CD1c-positive myeloid dendritic cell (primary cell): ENCODE measurements around the gene OPRD1.
"Not testable (repeated sequence)": the region's sequence is repeated elsewhere in the genome, so short reads cannot be mapped to it uniquely, and the experiment has no call there.

Experiments
- DNase-seq: peaks from one replicate; pipeline ENCODE4 v3.0.0-alpha.2; 2016; ENCODE audit errors: extremely low spot score

OPRD1 gene

DNA sequence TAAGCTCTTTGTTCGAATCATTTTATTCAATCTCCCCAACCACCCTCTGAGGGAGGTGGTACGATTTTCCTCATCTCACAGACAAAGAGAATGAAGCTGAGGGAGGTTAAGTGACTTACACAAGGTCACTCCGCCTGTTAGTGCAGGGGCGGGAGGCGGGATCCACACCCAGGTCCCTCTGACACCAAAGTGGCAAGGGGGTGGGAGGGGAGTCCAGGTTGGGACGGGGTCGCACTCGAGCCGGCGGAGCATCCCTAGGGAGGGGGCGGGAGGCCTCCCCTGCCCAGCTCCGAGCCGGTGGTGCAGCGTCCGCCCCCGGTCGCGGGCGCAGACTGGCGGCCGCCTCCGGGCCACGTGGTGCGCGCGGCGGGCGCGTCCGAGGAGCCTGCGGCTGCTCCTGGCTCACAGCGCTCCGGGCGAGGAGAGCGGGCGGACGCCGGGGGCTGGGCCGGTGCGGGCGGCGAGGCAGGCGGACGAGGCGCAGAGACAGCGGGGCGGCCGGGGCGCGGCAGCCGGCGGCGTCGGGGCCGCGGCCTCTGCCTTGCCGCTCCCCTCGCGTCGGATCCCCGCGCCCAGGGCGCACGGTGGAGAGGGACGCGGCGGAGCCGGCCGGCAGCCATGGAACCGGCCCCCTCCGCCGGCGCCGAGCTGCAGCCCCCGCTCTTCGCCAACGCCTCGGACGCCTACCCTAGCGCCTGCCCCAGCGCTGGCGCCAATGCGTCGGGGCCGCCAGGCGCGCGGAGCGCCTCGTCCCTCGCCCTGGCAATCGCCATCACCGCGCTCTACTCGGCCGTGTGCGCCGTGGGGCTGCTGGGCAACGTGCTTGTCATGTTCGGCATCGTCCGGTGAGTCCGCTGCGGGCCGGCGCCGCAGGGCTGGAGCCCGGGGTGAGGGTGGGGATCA is at the start of gene OPRD1:
TSS of gene OPRD1 (plus strand) at position 405 of the 903 bp plus-strand sequence. CDS start at position 619, 214 bp downstream.
- DNase-seq, result no peak

DNA sequence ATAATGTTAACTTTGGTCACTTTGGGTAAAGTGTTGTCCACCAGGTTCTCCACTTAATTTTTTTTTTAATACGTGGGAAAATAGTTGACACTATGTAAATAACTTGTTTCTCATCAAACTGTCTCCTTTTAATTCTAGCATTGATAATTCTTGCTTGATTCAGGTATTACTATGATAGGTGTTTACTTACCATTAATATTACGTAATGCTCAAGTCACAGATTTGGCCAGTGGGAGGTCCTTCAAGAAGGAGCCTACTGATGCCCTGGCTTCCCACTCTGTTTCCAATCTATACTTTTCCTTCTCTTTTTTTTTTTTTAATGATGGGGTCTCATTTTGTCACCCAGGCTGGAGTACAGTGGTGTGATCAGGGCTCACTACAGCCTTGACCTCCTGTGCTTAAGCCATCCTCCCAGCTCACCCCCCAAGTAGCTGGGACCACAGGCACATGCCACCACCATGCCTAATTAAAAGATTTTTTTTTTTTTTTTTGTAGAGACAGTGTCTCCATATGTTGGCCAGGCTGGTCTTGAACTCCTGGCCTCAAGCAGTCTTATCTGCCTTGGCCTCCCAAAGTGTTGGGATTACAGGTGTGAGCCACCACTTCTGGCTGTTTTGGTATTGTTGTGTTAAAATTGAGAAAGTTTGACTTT is 45.3 kb upstream of the OPRD1 start:
- DNase-seq, result no peak

- DNase-seq, result no peak
These were observed 41.3 kb upstream of the OPRD1 start for GRCh38 chr1:28770601-28771165.

- not testable (repeated sequence) for DNase-seq
These were observed 40.0 kb upstream of the OPRD1 start for GRCh38 chr1:28771921-28772320.

DNA sequence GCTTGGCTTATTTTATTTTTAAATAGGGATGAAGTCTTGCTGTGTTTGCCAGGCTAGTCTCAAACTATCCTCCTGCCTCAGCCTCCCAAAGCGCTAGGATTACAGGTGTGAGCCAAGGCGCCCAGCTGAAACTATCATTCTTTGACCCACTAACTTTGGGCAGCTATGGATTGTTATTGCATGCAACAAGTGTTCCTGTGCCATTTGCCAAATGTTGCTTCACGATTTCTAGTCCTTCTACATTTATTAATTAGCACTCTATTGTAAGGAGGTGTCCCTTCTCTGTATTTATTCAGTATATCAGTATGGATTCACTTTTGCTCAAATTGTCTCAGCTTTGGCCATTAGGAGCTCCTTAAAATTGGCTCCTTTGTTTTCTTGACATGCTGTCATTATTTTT is 38.9 kb upstream of the OPRD1 start:
- no peak for DNase-seq

DNA sequence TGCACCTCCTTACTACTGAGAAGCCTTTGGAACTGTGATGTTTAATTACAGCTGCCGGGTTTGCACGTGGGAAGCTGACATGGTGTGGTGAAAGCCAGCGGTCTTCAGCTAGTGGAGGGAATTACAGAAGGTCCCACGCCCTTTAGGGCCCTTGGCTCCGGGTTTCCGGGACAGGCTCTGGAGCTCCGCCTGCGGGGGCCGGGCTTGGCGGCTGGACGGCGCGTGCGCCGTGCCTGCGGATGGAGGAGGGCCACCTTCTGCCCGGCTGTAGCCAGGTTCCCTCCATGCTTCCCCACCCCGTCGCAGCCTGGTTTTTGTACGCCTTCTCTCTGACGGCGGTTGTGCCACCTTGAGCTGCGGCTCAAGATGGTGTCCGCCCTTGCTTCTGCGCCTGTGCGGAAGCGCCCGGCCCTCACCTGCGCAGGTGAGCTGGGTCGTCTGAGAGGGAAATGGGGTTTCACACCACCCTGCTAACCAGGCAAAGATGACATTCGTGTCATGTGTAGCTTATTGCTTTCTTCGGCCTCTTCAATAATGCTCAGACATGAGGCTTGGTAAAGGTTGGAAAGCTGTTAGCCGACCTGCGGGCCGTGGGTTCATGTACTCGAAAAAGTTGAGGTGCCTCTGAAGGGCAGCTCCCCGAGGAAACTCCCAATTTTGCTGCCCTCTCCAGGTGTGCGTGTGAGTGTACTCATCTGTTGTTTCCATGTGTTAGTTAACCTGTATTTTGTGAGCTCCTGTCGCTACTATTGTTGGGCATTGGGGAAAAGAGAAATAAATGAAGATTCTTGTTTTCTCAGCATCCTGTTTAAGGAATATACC is 36.6 kb upstream of the OPRD1 start:
- peak; percentile 83 for DNase-seq

DNA sequence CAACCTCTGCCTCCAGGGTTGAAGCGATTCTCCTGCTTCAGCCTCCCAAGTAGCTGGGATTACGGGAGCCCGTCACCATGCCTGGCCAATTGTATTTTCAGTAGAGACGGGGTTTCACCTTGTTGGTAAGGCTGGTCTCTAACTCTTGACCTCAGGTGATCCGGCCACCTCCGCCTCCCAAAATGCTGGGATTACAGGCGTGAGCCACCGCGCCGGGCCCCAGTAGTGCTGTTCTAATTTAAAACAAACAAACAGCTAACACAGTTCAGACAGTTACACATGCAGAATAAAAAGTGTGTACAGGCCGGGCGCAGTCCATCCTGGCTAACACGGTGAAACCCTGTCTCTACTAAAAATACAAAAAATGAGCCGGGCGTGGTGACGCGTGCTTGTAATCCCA is 35.6 kb upstream of the OPRD1 start:
- no peak for DNase-seq

DNA sequence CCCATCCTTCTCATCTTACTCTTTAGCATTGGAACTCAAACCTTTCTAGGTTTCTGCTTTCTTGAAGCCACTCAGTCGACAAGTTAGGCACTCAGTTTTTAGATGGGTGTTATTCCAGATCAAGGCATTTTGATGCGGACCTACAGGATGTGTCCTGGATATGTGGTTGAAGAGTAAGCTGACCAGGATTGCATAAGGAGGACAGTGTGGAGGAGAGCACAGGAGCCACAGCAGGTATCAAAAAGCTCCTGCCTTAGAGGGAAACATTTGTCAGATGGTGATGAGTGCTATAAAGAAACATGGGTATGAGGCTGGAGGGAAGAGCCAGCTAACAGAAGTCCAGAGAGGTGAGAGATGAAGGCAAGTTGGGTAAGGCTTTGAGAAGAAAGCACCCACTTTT is 33.9 kb upstream of the OPRD1 start:
- DNase-seq, result no peak

DNA sequence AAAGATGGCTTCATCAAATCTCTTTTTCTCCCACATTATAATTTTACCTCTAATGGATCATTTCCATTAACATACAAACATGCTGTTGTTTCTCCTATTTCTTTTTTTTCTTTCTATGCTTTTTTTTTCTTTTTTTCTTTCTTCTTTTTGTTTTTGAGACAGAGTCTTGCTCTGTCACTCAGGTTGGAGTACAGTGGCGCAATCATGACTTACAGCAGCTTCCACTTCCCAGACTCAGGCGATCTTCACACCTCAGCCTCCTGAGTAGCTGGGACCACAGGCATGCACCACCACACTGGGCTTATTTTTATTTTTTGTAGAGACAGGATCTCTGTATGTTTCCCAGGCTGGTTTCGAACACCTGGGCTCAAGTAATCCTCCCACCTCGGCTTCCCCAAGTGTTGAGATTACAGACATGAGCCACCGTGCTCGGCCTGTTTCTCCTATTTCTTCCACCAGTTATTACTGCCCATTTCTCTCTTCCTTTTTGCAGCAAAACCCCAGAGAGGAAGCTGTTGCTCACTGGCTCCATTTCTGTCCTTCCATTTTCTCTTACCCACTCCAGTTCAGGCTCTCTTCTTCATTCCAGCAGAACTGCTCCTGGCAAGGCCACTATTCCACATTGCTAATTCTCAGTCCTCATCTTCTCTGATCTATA is 32.1 kb upstream of the OPRD1 start:
- peak; percentile 17 for DNase-seq

DNA sequence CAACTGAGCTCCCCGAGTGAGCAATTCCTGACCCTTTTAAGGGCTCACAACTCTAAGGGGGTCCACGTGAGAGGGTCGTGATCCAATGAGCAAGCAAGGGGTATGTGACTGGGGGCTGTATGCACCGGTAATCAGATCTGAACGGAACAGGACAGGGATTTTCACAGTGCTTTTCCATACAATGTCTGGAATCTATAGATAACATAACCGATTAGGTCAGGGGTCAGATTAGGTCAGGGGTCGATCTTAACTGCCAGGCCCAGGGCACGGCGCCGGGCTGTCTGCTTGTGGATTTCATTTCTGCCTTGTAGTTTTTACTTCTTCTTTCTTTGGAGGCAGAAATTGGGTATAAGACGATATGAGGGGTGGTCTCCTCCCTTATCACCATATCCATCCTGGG is 30.7 kb upstream of the OPRD1 start:
- no peak for DNase-seq

DNA sequence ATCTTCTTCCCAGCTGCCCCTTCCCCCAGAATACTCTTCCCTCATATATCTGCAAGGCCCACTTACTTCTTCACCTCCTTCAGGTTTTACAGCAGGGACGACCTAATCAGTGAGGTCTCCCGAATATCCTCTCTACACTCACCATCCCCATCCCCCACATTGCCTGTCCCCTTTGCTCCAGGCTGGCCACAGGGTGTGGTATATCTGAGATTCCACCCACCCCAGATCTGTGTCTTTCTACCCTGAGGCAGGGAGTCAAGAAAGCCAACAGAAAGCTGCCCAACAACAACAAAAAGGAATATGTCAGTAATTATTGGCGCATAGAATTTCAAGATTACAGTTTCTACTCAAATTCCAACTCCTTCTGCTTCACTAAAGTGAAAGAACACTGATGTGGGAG is 30.0 kb upstream of the OPRD1 start:
- DNase-seq, result no peak

- no peak for DNase-seq
These were observed 28.6 kb upstream of the OPRD1 start for GRCh38 chr1:28783363-28783762.

- no peak for DNase-seq
These were observed 22.6 kb upstream of the OPRD1 start for GRCh38 chr1:28789412-28789811.

DNA sequence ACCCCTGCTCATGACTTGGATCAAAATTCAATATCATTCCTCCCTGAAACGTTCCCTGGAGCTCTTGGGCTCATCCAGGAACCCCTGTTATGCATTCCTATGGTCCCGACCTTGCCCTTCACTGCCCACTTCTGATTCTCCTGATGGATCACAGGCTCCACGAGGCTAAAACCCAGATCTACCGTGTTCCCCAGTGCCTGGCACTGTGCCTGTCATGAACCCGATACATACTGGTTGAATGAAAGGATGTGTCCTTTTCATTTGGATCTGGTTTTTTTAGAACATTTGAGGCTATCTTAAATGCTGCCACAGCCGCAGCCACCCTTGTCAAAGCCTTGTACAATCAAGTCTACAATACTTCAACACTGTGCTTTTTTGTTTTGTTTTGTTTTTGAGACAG is 22.2 kb upstream of the OPRD1 start:
- no peak for DNase-seq

DNA sequence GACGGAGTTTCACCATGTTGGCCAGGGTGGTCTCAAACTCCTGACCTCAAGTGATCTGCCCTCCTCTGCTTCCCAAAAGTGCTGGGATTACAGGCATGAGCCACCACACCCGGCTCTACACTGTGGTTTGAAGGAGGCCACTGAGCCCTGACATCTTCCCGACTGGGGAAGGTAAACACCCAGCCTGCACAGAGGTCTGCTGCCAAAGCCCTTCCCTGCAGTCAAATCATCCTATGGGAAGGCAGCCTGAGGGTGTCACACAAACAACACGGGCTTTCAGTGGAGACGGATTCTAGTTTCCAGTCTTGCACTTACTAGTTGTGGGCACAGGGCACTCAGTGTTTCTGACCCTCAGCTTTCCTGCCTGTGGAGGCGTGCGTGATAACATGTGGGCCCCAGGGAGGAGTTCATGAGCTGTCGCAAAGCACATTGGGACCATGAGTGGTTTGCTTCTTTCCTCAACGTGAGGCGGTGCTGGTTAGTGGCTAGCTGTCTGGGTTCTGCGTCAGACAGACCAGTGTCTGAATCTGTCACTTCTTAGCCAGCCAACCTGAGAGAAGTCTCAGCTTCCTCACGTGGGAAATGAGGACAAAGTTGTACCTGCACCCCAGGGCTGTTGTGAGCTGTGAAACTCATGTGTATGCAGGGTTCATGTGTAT is 21.5 kb upstream of the OPRD1 start:
- DNase-seq, result no peak

DNA sequence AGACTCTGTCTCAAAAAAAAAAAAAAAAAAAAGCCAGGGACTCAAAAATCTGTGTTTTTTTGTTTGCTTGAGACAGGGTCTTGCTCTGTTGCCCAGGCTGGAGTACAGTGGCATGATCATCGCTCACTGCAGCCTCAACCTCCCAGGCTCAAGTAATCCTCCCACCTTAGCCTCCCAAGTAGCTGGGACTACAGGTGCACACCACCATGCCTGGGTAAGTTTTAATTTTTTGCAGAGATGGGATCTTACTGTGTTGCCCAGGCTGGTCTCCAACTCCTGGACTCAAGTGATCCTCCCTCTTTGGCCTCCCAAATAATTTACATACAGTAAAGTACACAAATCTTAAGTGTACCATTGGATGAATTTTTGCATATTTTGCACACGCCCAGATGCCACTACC is 20.0 kb upstream of the OPRD1 start:
- not testable (repeated sequence) for DNase-seq

DNA sequence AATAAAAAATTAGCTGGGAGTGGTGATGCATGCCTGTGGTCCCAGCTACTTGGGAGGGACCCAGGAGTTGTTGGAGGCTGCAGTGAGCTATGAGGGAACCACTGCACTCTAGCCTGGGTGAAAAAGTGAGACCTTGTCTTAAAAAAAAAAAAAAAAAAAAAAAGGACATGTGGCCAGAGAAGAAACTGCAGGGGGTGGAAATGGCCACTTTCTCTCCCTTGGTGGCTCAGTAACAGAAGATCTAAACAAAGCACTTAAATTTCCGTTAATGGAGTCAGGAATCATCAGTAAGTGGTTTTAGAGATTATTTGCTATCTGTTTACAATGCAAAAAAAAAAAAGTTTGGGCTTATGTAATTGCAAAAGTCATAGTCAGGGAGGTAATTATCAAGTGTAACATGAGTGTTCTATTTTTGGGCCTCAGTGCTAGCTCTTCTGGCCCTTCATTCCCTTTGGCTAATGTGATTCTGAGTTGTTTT is 19.3 kb upstream of the OPRD1 start:
- no peak for DNase-seq

DNA sequence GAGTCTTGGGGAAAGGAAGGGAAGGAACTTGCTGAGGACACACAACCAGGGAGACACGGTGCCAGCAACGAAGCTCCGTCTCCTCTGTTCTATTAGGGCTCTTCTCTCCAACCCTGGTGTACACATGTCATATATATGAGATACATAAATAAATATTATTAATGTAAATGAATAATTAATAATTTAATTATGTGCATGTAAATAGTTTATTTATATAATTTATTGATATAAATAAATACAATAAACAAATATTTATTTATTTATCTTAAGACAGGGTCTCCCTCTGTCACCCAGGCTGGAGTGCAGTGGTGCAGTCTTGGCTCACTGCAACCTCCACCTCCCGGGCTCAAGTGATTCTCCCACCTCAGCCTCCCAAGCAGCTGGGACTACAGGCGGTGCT is 17.4 kb upstream of the OPRD1 start:
- not testable (repeated sequence) for DNase-seq

DNA sequence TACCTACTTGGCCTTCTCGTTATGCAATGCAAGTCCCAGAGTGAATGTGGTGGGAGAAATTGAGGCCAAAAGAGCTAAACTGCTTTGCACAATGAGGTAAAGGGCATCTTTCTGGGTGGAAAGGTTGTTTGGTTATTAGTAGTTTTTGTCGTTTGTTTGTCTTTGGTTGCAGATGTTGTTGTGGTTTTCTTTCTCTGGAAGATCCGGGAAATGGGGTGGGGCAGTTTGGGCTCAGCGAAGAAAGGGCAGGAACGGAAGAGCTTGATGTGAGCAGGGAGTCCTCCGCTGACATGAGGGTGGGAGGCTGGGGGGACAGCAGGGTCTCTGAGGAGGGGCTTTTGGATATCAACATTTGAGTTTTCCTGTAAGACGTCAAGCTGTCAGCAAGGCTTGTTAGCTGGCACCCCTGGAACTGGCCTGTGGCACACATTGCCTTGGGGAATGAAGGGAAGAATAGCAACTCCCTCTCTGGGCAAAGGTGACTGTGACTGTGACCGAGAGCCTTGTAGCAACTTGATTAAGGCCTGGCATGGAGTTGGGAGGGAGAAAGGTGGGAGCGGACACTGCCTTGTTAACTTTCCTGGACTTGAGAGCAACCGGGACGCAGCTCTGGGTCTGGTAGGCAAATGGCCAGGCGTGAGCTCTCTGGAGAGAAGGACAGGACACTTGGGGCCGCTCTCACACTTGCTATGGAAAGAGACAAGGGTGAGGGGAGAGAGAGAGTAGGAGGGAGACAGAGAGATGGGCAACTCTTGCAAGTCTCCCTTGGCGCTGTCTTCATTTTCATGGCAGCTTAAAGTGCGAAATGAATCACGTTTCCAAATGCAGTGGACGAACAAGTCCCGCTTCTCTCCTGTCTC is 15.4 kb upstream of the OPRD1 start:
- no peak for DNase-seq

DNA sequence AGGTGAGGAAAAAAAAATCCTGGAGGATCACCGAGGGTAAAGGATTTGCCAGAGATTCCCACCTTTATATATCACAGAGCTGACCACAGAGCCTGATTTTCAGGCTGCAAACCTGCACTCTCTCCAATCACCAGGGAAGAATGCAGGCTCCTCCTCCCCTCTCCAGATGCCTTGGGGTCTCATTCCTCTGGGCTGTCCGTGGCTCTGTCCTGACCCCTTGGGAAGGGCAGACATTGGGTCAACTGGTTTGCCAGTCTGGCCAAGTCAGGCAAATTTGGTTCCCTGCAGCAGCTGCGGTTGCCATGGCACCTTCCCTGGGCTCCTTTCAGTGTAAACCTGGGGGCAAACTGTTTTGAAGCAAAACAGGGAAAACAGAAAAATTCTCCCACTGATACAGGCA is 11.6 kb upstream of the OPRD1 start:
- DNase-seq, result no peak
